HG03066 (cell line): ENCODE results near the gene DCLK1.
A peak's percentile ranks its signal among the peaks of the same experiment; 100 is the strongest.

Source experiments
- ATAC-seq: cut with Tn5 transposase; IDR thresholded peaks from one replicate; pipeline ENCODE4 v1.9.1; 2021; ENCODE audit warnings: low read depth; ENCODE audit not compliant: unreplicated experiment

Gene DCLK1

GRCh38 chr13:35731471-35731870 is 399.7 kb downstream of the DCLK1 start:
- ATAC-seq = no peak

DNA sequence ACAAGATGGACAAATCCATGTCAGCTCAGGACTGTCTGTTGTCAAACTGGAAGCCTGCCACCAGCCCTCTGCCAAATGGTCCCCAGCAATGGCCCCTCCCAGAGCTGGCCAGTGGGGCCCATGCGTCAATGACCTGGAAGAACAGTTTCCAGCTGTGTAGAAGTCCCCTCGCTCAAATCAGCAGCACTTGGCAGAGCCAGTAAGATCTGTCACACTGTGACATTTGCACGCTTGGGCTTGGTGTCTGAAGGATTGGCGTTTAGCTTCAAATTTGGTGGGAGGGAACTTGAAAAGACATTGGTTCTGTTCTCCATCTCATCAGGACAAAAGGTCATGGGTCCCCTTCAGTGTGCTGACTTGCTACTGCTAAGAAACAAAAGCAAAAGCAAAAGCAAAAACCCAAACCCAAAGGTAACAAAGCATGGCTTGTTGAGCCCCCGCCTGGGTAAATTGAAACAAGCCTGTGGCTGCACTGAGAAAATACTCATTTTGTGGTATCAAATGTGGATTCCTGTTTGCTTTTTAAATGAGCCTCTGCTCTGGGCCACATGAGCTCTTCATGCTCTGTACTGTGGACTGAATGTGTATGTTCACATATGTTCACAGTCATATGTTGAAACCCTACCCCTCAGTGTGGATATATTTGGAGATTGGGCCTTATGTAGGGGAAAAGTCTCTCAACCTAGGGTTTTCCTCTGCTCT is 401.1 kb downstream of the DCLK1 start:
- ATAC-seq = peak; percentile 80

DNA sequence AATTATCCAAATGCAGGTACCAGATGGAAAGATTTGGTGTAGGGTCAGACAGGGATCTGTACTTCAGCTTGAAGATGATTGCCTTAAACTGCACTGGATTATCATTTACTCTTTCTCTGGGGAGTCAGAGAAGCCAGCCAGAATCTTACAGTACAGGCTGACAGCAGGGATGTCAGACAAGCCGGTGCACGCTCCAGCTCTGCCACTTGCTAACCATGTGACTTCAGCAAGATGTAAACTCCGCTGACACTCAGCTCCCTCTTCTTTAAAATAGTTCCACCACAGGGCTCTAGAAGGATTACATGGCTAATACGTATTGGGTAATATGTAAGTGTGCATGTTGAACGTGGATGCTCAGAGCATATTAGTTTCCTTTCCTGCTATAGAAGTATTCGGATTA is 403.3 kb downstream of the DCLK1 start:
- ATAC-seq = no peak

- ATAC-seq = no peak
These were observed 406.7 kb downstream of the DCLK1 start for GRCh38 chr13:35724446-35724845.

DNA sequence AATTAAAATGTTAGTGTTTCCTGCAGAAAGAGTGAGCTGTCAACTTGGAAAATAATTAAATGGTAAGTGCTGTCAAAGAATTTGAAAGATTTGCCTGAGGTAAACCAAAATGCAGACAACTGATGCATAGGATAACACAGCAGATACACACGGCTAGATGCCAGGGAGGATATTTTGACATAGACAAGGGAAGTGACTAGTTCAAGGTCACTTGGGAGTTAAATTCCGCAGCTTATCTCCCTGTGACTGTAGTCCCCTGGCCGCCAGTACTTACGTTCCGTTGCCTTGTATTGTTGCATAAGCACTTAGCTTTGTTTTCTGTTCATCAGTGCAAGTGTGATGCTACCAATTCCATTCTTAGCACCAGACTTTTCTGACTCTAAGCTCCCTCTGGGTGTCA is 407.4 kb downstream of the DCLK1 start:
- ATAC-seq = no peak

- ATAC-seq = no peak
These were observed 408.1 kb downstream of the DCLK1 start for GRCh38 chr13:35723053-35723461.

GRCh38 chr13:35722458-35723052 is 408.6 kb downstream of the DCLK1 start:
- no peak for ATAC-seq

DNA sequence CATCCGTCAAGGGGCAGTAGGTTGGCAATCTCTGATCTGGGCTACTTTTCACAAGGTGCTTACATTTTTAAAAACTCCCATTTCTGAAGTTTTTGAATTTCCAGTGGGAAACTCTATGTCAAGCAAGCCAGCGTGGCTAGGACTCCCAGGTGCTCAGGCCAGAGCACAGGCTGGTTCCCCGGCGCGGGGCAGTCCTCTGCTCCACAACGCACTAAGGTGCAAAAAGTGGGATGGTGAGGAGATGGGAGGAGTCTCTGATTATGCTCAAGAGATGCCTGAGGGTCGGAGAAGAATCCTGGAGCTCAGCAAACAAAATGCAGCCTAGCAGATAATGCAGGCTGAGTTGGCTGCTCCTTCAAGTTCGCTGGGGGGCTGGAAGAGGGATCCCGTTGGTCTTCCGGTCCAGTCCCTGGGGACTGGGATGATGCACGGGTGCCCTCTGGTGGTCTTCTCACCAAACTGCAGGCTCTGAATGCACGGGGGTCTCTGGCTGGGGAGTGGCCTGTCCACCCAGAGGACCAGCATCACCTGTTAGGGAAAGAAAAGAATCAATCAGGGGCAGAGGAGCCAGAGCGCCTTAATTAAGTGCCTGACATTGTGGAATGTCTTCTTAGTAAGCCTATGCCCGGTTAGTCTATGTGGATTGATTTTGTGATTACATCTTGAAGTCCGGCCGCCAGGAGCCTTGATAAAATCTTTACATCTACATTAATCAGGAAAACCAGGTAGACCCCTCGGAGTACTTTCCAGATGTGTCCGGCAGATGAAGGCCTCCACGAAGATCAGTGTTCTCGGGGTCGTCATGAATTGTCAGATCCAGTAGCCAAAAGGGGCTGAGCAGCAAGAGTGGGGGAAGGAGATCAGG is 410.3 kb downstream of the DCLK1 start:
- ATAC-seq = no peak

DNA sequence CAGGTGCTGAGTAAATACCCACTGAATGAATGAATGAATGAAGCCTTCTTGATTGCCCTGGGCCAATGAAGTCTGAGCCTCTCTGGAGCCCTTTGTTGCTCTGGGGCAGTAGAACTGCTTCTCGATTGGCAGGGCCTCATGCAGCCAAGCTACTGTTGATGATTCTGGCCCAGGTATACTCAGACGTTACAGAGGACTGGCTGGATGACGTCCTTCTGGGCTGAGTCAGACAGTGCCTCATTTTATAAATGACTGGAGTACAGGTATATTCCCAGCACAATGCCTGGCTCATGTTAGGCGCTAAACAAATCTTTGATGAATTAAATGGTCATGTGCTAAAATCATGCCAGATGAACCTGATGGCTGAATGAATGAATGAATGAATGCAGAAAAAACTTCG is 410.9 kb downstream of the DCLK1 start:
- no peak for ATAC-seq
